COR-L47 (cell line): ENCODE measurements around the gene TNPO2.
A peak's percentile ranks its signal among the peaks of the same experiment; 100 is the strongest.
"Not testable (repeated sequence)": the region's sequence is repeated elsewhere in the genome, so short reads cannot be mapped to it uniquely, and the experiment has no call there.

Experiments
- DNase-seq: peaks from one replicate; lab custom pipeline; 2025; lab: John Stamatoyannopoulos, UW

The TNPO2 gene

DNA sequence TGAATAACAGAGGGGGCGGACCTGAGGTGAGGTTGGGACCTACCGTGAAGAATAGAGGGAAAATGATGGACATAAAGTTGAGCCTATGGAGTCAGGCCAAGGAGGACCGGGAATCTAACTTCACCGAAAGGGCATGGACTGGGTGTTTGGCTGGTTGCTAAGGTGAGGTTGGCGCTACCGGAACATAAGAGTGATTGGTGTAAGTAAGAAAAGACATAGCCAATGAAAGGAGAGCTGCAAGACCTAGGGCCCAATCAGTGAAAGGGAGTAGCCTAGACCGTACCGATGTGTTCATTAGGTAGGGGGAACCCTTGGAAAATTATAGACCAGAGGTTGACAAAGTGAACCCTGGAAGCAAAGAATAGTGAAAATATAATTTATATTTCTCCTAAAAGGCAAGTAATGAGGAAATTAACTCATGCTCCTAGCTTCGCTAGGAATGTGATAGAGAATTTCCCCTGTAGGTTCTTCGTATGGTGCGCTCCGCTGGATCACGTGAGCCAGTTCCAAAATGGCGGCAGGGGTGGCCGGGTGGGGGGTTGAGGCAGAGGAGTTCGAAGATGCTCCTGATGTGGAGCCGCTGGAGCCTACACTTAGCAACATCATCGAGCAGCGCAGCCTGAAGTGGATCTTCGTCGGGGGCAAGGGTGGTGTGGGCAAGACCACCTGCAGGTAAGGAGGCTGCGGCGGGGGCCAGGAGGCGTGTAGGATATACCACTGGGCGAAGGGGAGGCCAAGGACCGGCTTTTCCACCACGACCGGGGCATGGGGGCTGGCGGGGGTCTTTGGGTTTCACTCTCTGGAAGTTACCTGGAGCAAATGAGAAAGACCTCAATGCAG, 13.5 kb upstream of the TNPO2 start, which contains the start of gene GET3:
Gene GET3 (plus strand): TSS at position 503 of the 840 bp plus-strand sequence. CDS start 9 bp downstream, at position 512.
- peak; percentile 99 for DNase-seq

DNA sequence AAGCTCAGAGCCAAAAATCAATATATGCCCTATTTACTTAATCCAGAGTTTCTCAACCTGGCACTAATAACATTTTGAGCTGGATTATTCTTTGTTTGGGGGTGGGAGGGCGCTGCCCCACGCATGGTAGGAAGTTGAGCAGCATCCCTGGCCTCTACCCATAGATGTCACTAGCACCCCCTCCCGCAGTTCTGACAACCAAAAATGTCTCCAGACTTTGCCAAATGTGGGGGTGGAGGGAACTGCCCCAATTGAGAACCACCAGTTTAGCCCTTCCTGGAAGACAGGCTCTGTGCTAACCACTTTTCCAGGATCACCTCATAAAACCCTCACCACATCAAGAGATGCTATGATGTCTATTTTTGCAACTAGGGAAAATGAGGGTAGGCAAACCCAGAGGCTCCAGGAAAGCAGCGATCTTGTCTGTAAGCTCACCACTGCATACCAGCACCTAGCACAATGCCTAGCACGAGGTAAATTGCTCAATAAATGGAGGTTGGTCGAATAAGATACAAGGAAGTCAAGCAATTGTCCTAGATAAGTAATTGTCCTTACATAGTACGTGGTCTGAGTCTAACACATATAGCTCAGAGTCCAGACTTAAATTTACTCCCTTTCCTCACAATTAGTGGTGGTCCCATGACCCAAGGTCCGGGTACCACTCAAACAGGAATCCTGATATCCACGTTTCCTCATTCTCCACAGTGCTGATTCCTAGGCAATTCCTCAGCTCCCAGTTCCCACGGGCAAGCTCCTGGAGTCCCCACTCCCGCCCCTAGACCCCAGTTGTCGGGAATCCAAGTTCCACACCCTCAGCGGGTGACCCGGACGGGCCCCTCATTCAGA, 9.9 kb upstream of the TNPO2 start:
- peak; percentile 37 for DNase-seq

DNA sequence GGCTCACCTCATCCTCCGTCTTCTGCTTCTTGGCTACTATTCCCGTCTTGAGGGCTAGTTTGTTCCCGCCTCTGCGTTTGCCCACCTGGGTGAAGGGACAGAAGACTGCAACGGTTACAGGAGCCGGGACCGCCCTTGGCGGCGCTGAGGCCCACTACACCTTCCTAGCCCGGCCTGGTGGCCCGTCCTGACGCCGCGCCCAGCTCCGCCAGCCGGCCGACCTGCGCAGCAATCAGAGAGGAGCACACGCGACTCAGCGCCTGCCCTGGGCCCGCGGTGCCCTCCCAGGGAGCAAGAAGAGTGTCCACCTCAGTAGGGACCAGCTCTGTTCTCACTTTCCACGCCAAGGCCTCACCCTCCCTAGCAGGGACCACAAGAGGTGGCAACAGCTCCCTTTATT, 7.6 kb upstream of the TNPO2 start:
- no peak for DNase-seq

DNA sequence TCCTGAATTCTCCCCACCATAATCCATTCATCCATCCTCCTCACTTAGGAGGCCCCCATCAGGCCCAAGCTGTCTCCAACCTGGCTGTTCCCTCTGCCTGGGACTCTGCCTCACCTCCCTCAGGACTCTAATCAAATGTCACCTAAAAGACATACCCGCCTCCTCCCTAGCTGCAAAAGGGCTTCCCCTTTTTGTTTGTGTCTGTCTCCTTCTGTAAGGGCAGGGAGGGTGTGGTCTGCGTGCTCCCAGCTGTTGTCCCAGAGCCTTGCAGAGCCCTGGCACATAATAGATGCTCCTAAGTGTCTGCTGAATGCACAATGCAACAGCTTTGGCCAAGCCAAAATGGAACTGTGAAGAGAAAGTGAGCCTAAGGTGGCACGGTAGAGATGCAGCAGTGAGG, 6.3 kb upstream of the TNPO2 start:
- DNase-seq: no peak

DNA sequence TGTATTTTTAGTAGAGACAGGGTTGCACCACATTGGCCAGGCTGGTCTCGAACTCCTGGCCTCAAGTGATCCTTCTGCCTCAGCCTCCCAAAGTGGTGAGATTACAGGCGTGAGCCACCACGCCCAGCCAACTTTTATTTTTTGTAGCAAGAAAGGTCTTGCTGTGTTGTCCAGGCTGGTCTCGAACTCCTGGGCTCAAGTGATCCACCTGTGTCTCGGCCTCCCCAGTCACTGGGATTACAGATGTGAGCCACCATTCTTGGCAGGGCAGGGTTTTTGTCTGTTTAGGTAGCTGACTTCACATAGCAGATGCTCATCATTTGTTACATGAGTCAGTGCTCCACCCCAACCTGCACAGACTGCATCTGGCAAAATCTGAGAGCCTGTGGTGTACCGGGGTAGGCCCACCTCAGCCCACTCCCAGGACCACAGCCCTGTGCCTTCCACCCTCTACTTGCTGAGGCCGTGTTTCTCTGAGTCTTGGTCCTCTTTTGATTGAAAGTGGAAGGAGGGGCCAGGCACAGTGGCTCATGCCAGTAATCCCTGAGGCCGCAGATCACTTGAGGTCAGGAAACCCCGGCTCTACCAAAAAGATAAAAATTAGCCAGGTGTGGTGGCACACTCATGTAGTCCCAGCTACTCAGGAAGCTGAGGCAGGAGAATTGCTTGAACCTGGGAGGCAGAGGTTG, 4.2 kb upstream of the TNPO2 start:
- no peak for DNase-seq

DNA sequence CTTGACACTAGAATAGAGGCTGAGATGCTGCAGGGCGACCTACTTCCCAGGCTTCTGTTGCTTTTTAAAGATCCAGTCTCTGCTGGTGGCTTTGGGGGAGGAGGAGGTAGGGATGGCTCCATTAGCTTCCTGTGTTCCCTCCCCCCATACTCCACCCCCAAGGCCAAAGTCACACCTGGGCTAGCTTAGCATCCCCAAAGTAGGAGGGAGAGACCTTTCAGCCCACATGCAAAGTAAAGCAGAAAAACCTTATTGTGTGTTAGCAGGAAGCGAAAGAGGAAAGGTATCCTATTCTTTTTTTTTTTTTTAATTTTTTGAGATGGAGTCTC, 3.2 kb upstream of the TNPO2 start:
- DNase-seq: no peak

DNA sequence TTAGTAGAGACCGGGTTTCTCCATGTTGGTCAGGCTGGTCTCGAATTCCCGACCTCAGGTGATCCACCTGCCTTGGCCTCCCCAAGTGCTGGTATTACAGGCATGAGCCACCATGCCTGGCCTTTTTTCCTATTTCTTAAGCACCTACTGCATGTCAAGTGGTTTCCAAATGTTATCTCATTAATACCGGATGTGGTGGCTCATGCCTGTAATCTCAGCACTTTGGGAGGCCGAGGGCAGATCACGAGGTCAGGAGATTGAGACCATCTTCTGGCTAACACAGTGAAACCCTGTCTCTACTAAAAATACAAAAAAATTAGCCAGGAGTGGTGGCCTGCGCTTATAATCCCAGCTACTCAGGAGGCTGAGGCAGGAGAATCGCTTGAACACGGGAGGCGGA, 1.9 kb upstream of the TNPO2 start:
- DNase-seq: not testable (repeated sequence)

DNA sequence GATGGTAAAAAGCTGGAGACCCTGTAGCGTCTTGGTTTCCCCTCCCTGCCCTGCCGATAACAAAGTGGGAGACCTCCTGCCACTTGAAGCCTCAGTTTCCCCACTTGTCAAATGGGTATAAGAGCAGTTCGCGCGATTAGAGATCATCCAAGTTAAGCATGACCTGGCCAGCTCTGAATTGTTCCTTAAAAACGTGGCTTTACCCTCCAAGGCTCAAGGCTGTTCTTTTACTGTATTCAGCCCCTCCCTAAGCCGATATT, 421 bp downstream of the TNPO2 start:
- DNase-seq: no peak

DNA sequence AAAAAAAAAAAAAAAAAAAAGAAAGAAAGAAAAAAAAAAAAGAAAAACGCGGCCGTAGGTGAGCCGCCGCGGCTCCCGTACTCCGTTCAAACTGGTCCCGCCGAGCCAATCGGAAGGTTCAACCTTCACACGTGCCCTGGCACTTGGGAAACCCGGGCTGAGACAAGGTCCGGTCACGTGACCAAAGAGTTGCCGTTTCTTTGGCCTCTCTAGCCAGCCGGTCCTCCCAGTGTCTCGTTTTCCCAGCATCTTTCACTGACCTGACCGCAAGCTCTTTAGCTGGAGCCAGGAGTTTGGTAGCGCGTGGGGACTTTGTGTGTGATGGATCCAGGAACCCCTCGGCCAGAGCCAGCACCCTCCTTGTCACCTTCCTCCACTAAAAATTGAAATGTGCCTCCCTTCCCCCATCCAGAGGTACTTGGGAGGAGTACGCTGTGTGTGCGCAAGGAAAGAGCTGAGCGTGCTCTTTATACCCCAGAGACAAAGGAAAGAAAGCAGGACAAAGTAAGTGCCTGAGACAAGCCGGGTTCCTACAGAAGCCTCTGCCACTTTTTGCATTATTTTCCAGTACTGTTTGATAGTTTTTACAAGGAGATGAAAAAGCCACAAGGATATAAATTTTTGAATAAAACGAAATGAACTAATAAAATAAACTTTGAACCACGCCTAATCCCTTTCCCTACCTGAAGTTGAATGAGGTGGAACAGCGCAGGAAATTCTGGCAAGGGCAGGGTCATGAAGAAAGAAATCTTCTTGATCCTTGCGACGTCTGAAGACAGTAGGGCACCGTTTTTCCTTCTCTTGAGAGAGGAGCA, 959 bp downstream of the TNPO2 start:
- peak; percentile 99 for DNase-seq

DNA sequence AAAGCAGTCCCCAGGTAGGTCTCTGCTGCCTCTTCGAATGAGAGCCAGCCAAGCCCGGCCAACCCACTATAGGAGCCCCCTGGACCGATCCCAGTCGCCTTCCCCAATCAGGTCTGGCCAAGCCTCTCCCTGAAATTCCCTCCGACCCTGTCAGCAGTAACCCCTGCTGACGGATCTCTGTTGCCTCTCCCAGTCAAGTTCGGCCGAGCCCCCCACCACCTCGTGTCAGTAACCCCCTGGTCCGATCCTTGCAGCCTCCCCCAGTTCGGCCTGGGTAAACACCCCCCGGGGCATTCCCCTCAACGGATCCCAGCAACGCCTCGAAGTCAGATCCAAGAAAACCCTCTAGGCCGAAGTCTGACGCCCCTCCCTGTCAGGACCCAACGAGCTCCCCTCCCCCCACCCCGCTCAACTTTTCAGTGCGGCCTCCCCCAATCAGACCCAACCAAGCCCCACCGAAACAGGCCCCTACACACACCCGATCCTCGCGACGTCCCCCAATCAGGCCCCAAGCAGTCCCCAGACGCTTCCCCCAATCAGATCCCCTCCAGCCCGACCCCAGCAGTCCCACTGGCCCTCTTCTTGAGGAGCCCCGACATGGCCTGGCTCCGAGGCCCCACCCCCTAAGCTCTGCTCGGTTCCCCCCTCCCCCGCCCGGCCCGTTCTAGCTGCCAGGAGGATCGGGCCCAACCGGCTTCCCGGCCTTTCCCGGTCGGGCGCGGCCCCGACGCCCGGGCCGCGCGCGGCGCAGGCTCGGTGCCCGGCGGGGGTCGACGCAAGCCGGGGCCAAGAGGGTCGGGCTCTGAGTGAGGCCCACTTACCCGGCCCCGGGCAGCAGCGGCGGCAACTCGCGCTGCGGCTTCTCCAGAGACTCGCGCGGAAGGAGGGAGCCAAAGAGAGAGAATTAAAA, 1.8 kb downstream of the TNPO2 start:
- peak; percentile 51 for DNase-seq

DNA sequence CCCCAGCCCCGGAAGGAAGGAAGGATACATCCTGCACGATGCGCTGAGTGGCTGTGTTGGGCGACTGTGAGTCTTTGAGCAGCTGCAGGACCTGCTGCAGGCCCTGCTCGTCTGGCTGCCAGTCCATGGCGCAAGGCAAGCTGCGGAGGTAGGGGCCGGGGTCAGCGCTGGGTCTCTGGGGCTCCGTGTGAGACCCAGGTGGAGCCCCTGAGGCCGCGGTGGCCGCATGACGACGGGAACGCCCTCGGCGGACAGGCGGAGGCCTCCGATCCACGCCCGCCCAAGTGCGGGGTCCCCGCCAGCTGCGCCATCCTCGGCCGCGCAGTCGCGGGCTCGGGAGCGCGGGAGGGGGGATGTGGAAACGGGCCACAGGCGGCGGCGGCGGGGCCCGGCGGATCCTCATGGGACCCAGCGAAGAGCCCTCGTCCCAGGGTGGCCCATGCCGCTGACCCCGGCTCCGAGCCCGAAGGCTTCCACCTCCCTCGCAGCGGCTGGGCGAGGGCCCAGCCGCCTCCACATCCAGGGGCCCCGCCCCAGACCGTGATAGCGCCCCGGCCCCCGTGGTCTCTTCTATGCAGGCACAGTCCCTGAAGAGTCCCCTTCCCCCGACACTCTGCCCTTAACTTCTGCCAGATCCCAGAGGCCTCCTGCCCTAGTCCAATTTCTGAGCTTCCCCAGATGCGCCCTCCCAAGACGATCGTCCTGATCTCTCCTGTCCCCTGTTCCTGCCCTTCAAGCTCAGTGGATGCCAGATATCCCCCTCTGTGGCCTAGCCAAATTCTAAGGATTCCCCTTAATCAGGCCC, 2.7 kb downstream of the TNPO2 start:
- no peak for DNase-seq

DNA sequence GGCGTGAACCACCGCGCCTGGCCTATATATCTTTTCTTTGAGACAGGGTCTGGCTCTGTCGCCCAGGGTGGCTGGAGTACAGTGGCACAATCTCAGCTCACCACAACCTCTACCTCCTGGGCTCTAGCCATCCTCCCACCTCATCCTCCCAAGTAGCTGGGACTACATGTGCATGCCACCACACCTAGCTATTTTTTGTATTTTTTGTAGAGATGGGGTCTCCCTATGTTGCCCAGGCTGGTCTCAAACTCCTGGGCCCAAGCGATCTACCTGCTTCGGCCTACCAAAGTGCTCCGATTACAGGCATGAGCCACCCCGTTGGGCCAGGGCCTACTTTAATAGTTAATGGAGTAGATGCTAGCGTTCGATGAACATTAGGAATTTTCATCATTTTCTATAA, 3.4 kb downstream of the TNPO2 start:
- no peak for DNase-seq

DNA sequence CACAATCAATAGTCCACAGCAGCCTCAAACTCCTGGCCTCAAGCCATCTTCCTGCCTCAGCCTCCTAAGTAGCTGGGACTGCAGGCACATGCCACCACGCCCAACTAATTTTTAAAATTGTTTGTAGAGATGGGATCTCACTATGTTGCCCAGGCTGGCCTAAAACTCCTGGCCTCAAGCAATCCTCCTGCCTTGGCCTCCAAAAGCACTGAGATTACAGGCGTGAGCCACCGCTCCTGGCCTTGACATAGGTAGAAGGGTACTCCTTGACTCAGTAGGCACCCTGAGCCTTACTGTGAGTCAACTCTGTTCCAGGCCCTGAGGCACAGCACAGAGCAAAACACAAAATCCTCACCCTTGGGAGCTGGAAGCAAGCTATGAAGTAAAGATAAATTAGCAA, 7.8 kb downstream of the TNPO2 start:
- DNase-seq: no peak

DNA sequence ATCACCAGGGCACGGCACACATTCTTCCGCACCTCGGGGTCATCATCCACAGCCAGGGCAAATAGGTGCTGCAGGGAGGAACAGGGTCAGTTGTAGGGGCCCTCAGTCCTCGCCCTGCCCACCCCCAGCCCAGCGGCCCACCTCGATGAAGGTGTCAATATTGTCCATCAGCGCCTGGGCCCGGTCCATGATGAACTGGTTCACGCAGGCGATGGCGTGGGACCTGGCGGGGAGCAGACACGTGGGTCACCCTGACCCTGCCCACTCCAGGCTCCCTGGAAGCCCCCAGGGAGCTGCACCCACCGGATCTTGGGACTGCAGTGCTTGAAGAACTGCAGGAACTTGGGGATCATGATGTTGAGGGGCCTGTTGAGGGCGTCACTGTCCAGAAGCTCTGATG, 8.6 kb downstream of the TNPO2 start:
- DNase-seq: no peak

DNA sequence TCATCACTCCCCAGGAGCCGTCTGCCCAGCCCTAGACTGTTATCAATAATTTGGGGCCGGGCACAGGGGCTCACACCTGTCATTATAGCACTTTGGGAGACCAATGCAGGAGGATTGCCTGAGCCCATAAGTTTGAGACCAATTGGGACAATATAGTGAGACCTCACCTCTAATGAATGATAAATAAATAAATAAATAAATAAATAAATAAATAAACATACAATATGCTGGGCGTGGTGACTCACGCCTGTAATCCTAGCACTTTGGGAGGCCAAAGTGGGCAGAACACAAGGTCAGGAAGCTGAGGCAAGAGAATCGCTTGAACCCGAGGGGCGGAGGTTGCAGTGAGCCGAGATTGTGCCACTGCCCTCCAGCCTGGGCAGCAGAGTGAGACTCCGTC, 10.4 kb downstream of the TNPO2 start:
- DNase-seq: not testable (repeated sequence)

DNA sequence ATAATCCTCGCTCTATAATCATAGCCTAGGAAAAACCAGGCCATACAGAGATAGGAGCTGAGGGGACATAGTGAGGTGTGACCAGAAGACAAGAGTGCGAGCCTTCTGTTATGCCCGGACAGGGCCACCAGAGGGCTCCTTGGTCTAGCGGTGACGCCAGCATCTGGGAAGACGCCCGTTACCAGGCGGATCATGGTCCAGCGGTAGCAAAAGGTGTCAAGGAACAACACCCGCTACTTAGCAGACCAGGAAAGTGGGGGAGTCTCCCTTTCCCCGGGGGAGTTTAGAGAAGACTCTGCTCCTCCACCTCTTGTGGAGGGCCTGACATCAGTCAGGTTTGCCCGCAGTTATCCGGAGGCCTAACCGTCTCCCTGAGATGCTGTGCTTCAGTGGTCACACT, 11.7 kb downstream of the TNPO2 start:
- not testable (repeated sequence) for DNase-seq

DNA sequence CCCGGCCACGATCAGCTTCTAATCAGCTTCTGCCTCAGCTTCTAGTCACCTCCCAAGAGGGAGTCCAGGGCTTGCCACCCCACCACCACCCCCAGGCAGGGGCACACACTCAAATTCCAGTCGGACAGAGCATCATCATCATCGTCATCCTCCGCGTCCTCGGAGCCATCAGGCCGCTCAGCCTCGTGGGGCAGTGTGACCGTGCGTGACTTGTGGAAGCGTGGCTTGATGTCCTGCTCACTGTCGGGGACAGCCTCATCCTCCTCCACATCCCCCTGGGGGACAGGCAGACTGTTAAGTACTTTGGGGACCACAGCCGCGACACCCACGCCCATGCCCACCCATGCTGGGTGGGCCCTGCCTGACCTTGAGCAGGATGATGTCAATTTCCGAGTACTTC, 12.5 kb downstream of the TNPO2 start:
- no peak for DNase-seq

DNA sequence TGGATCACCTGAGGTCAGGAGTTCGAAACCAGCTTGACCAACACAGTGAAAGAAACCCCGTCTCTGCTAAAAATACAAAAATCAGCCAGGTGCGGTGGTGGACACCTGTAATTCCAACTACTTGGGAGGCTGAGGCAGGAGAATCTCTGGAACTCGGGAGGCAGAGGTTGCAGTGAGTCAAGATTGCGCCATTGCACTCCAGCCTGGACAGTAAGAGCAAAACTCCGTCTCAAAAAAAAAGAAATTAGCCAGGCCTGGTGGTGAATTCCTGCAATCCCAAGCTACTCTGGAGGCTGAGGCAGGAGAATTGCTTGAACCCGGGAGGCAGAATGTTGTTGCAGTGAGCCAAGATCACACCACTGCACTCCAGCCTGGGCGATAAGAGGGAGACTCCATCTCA, 15.1 kb downstream of the TNPO2 start:
- no peak for DNase-seq

DNA sequence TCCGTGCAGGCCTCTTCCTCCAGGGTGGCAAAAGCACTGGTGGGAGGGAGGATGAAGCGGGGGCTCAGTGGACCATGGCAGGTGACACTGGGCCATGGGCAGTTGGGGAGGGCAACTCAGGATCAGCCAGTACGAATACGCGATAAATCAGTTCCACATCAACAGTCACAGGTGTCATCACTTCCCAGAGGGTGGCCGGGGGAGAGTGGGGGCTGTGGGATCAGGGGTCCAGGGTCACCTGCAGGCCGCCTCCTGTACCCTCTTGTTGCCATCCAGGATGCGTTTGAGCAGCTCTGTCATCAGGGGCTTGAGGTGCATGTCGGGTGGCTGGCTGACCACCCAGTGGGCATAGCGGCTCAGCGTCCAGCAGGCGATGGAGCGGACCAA, 17.4 kb downstream of the TNPO2 start:
- no peak for DNase-seq

DNA sequence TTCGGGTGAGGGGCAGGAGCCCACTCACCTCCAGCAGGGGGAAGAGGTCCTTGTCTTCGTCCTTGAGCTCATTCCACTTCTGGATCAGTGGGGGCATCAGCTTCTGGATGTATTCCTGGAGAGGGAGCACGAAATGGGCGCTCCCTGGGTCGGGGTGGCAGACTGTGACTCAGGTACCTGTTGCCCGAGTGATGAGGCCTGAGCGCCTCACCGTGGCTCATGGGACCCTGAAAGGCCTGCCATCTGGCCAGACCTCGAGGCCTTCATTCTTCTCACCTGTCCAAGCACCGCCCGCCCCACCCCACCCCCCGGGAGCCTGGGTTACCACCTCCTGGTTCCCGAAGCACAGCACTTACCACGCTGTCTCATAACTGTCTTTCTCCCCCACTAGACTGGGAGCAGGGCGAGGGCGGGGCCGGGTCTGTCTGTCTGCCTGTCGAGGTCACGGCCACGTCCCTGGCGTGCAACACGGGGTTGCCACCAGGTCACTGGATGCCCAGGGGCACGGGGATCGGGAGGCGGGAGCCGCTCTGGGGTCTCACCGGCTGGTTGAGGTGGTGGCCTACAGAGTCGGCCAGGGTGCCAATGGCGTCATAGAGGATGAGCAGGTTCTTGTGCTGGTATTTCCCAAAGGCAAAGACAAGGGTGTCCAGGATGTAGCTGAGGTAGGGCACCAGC, 17.9 kb downstream of the TNPO2 start:
- DNase-seq: no peak
